T47D (cell line): ENCODE results near the gene AANAT.

Source experiments
- DNase-seq, 2 experiments: peaks; one replicate each; pipeline versions ENCODE4 v3.0.0 to v3.0.0-alpha.2; 2011 to 2012; ENCODE audit warnings: low read depth in 1 of 2, low spot score in 1 of 2
- JUND ChIP-seq: IDR thresholded peaks from 2 replicates; pipeline ENCODE4 v1.6.1; 2012; ENCODE audit warnings: low read depth
- in situ Hi-C: cut with HindIII; loops from 2 replicates; pipeline ENCODE4 v1.10.0; 2016; ENCODE audit warnings: low sequenced_read_pairs, low pct_unique_long_range_greater_than_20kb

AANAT gene

DNA sequence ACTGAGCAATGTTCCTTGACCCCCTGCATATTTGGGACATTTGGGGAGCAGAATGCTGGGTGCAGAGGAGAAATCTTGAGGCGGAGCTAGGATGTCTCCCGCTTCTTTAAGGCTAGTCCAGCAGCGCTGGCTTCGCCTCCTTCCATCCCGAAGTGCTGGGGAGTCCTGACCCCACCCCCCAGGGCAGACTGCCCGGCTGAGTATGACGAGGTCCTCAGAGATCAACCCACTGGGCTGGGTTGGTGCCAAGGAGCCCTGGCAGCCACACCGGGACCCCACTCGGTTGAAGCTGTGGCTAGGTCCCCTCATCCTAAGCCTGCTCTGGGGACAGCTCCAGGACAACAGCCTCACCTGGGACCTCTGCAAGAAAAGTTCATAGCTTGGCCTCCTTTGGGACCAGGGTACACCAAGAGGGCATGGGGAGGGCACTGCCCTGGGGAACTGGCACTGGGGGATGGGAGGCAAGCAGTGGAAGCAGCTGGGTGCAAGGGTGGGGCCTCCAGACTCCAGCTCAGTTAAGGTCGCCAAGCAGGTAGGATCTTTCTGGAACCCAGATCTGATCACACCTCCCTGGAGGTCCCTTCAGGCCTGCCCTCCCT is 22.8 kb downstream of the AANAT start:
- no peak for TF ChIP-seq JUND
- in situ Hi-C loops = no loop called here
- no peak for DNase-seq

DNA sequence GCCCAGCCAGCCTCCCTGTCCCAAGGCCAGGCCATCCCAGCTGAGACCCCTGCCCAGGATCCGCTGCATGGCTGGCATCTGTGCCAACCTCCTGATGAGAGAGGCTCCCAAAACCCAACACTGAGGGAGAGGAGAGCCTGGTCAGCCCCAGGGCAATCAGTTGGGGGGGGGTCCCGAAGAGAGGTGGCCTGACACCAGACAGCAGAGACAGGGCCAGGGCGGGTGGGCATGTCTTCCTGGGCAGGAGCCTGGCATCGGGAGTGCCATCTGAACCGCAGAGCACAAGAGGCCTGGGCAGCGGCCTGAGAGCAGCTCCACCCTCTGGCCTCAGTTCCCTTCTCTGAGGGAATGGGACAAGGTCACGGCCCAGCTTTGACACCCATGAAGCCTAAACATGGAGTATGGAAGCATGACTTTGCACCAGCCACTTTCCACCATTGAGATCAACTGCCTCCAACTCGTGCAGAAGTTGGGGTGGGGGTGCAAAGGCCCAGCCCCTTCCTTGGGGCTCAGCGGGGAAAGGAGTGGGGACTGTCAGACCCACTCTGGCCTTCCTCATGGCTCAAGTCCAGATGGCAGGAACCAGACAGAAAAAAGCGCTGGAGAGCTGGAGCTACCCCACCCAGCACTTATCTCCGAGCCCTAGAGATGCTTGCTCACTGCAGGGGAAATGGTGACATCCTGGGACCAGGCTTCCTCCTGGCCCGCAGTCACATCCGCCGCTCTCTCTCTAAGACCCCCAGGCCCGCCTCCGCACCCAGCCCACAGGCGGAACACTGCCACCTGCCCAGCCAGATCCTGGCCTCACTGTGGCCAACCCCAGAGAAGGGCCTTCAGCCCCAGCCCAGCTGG is 24.1 kb downstream of the AANAT start:
- TF ChIP-seq JUND = no peak
- in situ Hi-C loops = no loop called here
- no peak for DNase-seq

DNA sequence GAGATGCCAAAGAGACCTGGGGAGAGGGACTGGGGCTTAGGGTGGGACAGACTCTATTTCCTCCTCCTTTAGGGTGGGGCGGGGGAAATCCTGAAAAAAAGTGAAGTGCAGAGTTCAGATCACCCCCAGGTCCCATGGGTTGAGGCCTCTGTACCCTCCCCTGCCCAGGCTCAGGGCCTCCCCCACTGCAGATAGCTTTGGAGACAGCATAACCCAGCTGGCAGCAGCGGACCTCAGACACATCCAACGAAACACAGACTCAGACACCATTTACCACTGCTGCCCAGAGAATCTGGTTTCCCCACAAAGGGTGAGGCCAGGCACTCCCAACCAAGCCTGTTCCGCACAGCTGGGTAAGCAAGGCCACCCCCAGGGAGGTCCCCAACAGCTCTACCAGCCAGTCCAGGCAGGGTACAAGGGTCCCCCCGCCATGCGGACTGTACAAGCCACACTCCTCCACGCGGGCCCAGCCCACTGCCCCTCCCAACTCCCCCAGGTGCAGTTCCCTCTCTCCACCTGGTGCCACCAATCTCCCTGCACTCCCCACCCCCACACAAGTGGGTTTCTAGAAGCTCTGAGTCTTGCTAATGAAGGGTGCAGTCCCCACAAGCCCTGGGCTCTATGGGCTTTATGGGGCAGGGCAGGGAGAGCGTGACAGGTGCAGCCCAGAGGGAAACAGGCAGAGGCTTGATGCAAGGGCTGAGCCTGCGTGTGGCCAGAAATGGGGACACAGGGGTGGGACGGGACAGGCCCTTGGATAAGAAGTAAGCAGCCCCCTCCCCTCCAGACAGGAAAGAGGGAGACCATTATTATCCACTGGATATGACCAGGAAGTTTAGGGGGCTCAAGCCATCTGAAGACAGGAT is 25.0 kb downstream of the AANAT start:
- no peak for TF ChIP-seq JUND
- in situ Hi-C loops = no loop called here
- no peak for DNase-seq

DNA sequence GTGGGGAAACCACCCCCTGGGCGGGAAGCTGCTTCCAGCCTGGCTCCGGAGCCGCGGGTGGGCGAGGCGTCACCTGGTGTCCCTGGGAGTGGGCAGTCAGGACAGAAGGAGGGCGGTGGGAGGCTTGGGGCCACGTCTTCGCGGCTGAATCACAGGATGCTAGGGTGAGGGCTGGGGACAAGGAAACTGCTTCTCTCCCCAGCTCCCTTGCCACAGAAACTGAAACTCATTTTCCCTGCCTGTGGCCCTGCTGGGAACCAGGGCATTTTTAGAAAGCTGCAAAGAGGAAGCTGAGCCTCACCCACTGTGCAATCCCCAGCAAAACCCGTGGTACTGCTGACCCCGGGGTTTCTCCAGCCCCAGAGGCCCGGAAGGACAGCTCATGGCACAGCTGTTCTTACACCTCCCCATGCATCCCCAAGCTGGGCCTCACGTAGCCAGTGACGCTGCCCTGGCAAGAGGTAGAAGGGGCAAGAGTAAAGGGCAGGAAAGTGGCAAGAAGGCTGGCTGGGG is 25.6 kb downstream of the AANAT start:
- no peak for TF ChIP-seq JUND
- DNase-seq = no peak
- in situ Hi-C loops = no loop called here

DNA sequence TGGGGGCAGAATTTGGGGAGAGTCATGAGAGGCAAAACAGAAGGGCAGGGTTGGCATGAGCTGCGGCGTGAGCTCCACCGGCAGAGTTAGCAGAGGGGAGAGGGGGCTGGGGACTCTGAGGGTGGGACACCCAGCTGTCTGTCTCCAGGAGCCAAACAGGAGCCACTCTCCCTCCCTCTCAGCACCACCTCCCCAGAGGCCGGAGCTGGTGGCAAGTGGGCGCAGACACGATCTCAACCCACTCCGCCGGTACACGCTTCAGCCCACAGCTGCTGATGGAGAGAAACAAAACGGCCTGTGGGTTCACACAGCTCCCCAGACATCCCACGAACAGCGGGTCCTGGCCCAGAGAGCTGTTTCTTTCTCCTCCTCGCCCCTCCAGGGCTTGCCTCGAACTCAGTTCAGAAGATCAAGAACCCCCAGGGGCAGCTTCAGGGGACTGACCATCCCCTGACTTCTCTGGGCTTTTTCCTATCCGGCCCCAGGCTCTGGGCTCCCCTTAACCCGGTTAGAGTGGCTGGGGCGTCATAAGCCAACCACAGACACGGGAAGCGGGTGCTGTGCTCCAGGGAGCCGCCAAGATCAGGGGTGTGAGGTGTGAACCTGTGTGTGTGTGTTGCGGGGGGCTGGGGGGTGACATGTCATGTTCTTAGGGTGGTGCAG is 26.2 kb downstream of the AANAT start:
- TF ChIP-seq JUND = no peak
- in situ Hi-C loops = no loop called here
- no peak for DNase-seq

DNA sequence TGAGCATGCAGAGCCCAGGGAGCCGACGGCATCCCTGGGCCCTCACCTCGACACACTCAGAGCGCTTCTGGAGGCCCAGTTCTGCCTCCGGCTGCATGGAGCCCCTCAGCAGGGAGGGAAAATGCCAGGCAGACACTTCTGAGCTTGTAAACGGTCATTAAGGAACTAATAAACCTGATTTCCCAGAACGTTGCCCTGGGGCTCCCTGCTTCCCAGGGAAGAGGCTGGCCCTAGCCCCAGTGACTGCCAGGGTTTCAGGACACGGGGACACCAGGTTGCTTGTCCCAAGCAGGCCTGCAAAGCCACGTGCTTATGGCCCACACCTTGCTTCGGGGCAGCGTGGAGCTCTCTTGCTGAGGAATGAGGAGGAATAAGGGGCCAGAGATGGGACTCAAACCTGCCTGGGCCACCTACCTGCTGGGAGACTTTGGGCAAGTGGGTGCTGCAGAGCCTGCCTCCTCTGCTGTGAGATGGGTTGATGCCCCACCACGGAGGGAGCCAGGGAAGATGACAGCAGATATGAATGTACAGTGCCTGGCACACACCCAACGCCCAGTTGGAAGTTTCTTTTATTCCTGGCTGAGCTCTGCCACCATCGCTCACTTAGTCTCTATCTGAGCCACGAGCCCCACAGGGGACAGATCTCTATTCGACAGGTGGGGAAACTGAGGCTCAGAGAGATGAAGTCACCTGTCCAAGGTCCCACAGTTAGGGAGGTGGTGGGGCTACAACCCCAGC is 28.4 kb downstream of the AANAT start:
- DNase-seq = peak in 1 of 2 experiments; percentile 35
- in situ Hi-C loops = no loop called here
- TF ChIP-seq JUND = no peak

DNA sequence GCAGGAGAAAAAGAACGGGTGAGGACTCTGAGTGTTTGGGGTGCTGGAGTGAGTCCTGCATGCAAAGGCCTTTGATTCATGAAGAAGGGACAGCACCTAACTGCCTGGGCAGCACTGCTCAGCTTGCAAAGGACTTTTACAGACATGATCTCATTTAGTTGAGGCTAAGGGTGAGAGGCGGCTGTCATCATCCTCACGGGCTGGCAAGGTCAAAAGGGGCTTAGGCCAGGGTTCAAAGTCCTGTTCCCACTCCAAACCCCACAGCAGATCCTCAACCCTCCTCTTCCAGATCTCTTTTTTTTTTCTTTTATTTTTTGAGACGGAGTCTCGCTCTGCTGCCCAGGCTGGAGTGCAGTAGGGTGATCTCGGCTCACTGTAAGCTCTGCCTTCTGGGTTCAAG is 29.1 kb downstream of the AANAT start:
- in situ Hi-C loops = no loop called here
- TF ChIP-seq JUND = no peak
- DNase-seq = no peak

DNA sequence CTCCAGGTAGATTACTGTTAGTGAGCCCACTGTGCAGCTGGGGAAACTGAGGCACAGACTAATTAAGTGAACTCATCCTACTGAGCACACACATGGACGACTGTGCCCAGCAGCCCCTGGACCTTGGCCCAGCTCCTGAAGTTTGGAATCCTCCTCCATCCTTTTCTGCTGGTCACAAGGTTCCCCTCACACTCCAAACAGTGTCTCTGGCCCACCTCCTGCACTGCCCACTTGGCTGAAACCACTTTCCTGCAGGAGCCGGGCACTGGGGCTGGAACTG is 30.2 kb downstream of the AANAT start:
- in situ Hi-C loops = no loop called here
- TF ChIP-seq JUND = no peak

DNA sequence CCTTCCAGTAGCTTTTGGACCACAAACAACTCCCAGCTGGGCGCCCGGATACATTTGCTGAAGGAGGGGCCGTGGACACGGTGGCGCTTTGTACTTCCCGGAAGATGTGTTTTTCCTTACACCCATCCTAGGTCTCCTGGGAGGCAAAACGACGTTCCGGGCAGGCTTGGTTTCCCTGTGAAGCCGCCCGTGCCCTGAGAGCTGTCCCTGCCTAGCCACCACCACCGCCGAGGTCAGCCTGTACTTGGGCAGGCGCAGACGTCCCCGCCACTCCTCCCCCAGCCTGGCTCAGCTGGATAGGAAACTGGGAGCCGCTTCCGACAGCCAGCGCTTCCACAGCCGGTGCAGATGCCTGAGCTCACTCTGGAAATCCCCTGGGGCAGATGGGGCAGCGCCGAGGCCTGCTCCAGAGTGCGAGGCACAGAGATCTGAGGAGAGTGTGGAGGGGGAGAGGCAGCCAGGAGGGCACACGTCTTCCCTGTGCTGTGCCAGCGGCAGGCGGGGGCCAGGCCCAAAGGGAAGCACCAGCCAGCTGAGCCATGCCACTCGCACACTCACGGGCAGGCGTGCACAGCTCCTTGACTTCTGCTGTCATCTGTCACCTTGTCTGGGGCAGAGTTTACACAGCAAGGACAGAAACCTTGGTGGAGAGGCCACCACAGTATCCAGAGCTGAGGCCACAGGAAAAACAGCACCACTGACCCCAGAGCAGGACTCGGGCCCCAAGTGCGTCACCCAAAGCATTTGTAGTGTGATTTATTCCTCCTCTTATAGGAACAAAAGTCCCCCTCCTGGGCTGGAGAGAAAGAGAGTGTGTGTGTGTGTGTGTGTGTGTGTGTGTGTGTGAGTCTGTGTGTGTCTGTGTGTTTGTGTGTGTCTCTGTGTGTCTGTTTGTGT is 30.8 kb downstream of the AANAT start:
- peak; percentile 55 to 73 for DNase-seq
- TF ChIP-seq JUND = no peak
- in situ Hi-C loops = no loop called here

More for the DNA sequence above, 30.2 kb downstream of the AANAT start:
- no peak for DNase-seq

DNA sequence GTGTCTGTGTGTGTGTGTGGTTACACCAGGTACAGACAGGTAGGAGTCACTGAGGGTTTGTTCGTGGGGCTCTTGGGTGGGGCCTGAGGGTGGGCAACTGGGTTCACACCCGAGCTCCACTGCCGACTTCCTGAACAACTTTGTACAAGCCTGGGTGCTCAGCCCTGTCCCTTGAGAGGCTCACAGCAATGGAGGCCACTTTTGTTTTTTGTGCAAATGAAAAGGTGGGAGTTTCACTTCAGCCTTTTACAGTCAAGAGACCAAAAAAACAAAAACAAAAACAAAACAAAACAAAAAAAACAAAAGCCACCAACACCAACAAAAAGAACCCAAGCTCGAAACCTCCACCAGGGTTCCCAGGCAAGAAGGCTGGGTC is 31.5 kb downstream of the AANAT start:
- TF ChIP-seq JUND = no peak
- DNase-seq = no peak
- in situ Hi-C loops = no loop called here

DNA sequence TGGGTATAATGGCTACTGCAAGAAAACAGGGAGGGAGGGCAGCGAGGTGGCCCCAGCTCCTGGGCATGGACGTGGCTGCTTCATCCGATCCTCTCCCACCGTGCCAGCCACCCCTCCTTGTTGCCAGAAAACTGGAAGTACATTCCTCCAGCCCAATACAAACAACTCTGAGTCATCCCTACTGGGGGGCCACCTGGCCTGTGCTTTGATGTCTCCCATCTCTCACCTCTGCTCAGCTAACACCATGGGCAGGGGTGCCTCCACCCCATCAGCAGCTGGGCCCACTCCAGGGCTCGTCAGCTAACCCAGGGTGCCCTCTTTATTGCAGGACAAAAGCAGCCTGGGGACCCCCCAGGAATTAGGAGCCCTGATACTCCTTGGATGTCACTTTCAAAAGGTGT is 31.9 kb downstream of the AANAT start:
- DNase-seq = no peak
- no peak for TF ChIP-seq JUND
- in situ Hi-C loops = no loop called here
